Measurements from ENCODE around the gene SMIM26. TPM values are rescaled to one million over a fixed set of nuclear protein-coding genes. Genes with fewer than 3 reads are reported as not detected.

The SMIM26 gene
- total RNA-seq, 1 experiment from 2014 or later = 99.3 TPM

DNA sequence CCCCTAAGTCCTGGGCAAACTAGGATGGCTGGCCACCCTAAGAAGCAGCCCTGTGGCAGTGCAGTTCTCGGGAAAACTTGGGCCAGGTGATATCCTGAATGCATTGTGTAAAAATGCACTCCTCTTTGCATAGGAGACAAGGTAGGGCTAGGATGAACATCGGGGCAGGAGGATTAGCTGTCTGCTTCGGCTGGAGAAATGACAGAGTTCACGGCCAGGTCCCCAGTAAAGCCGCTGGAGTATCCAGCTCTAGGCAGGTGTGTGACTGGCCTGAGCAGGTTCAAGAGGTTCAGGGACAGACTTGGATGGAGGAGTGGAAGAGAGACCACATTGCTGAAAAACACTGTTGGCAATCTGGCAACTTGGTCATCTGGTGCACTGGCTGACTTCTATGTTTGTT is 47.0 kb downstream of the SMIM26 start:
- Mint-ChIP-seq H3K36me3 (ENCODE audit: insufficient read depth, unreplicated experiment) (peaks cover 4% of the 10 kb centered on the region), H3K9me3 (ENCODE audit: unreplicated experiment) (no peaks in the 10 kb centered on the region), H3K4me1 (ENCODE audit: low read depth, unreplicated experiment) (no peaks in the 10 kb centered on the region), H3K4me3 (ENCODE audit: unreplicated experiment) (no peak overlapping the region), H3K27me3 (ENCODE audit: insufficient read depth, unreplicated experiment) (no peaks in the 10 kb centered on the region), H3K27ac (ENCODE audit: unreplicated experiment) (no peak overlapping the region)
- intact Hi-C loops (cut with micrococcal nuclease; ENCODE audit: unreplicated experiment) = no loop called here
- peaks cover 5% of the 10 kb centered on the region for H3K9me3 ChIP-seq
- BruUV-seq (replicated peaks) = no TSS peak
- POLR2A ChIA-PET = no interaction called here
- H3K4me1 ChIP-seq = no peaks in the 10 kb centered on the region
- H3K27me3 ChIP-seq (replicated peaks; ENCODE audit: control insufficient read depth, insufficient read depth, low read length) = no peaks in the 10 kb centered on the region
- H3K4me3 ChIP-seq (ENCODE audit: low read depth, low read length) = no peak overlapping the region
- CTCF ChIA-PET = no interaction called here
- no peak for TF ChIP-seq CTCF (IDR thresholded peaks at IDR 0.05; ENCODE audit: insufficient read depth in 1 of 2, low read depth in 1 of 2, low read length in 1 of 2, severe bottlenecking in 1 of 2, unreplicated experiment in 1 of 2)
- H3K36me3 ChIP-seq (ENCODE audit: control insufficient read depth, insufficient read depth, low read length) = no peaks in the 10 kb centered on the region; the same call in 1 of the 2 replicates
- no peak for DNase-seq

DNA sequence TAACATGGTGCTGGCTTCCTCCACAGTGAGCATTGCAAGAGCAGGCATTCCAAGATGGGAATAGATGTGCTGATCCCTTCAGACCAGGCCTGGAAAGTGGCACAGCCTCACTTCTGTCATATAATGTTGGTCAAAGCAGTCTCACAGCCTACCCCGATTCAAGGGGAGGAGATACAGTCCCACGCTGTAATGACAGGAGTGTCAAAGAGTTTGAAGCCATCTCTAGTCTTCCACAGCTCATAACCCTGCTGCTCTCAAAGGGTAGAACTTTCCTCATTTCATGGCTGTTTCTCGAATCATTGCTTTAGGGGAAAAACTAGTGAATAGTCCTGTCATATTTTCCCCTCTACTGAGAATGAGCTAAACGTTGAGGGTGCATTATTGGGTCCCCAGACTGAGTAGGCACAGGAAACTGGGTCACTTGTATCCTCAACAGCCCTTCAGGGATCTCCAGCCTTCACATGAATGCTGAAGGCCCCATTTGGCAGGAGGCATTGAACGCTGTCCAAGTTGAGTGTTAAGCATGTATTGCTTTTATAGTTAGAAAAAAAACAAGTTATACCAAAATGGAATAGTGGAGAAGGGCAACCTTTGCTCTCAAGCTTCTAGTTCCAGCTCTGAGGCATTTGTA is 47.9 kb downstream of the SMIM26 start:
- peaks cover 5% of the 10 kb centered on the region for H3K9me3 ChIP-seq
- H3K36me3 Mint-ChIP-seq (ENCODE audit: insufficient read depth, unreplicated experiment) = no peaks in the 10 kb centered on the region
- H3K27ac Mint-ChIP-seq (ENCODE audit: unreplicated experiment) = no peak overlapping the region
- no peak for DNase-seq
- no peaks in the 10 kb centered on the region for H3K4me1 Mint-ChIP-seq (ENCODE audit: low read depth, unreplicated experiment)
- H3K27me3 Mint-ChIP-seq (ENCODE audit: insufficient read depth, unreplicated experiment) = no peaks in the 10 kb centered on the region
- intact Hi-C loops (cut with micrococcal nuclease; ENCODE audit: unreplicated experiment) = no loop called here
- ChIA-PET POLR2A (interaction anchor here (0.6 to 1.6 kb wide), 2 partner anchors 30 to 1076 kb away, joined by 5 to 15 read pairs; no protein-coding TSS in a partner anchor), CTCF (interaction anchor here (0.6 kb wide), 1 partner anchor 197 kb away, joined by 3 read pairs; no protein-coding TSS in a partner anchor)
- H3K4me3 Mint-ChIP-seq (ENCODE audit: unreplicated experiment) = no peak overlapping the region
- H3K4me3 ChIP-seq (ENCODE audit: low read depth, low read length) = no peak overlapping the region
- H3K9me3 Mint-ChIP-seq (ENCODE audit: unreplicated experiment) = no peaks in the 10 kb centered on the region
- no peaks in the 10 kb centered on the region for H3K4me1 ChIP-seq
- TF ChIP-seq CTCF (IDR thresholded peaks at IDR 0.05; ENCODE audit: insufficient read depth in 1 of 2, low read depth in 1 of 2, low read length in 1 of 2, severe bottlenecking in 1 of 2, unreplicated experiment in 1 of 2) = no peak
- H3K36me3 ChIP-seq (ENCODE audit: control insufficient read depth, insufficient read depth, low read length) = no peaks in the 10 kb centered on the region; the same call in 1 of the 2 replicates
- H3K27me3 ChIP-seq (replicated peaks; ENCODE audit: control insufficient read depth, insufficient read depth, low read length) = no peaks in the 10 kb centered on the region
- no TSS peak for BruUV-seq (replicated peaks)

Other genes starting within 250 kb of the SMIM26 start
- gene DZANK1, start 100.4 kb upstream of the SMIM26 start, total RNA-seq (2022) = 8.6 and 9.6 TPM in 2 replicates
- gene POLR3F, start 100.0 kb upstream of the SMIM26 start, total RNA-seq (2022) = 13.7 and 15.7 TPM in 2 replicates
- gene RBBP9, start 70.2 kb upstream of the SMIM26 start, total RNA-seq (2022) = 28.3 and 34.7 TPM in 2 replicates
- gene SEC23B, start 59.5 kb upstream of the SMIM26 start, total RNA-seq (2022) = 84.1 and 85.3 TPM in 2 replicates
- 90.0 and 109 TPM in 2 replicates for gene DTD1, start 20.6 kb downstream of the SMIM26 start, total RNA-seq (2022)
- gene SCP2D1, start 246.4 kb downstream of the SMIM26 start, total RNA-seq (2022) = not detected in 2 replicates

All from Caco-2 (cell line).